A549 (cell line): ENCODE data around the gene PIEZO2. TPM values are rescaled to one million over a fixed set of nuclear protein-coding genes. Genes with fewer than 3 reads are reported as not detected.

Experiments used
- ATAC-seq, 2 experiments: fragments of 200-7000 bp in 1 of 2; fragments of >200 bp in 1 of 2; cut with Nextera tagmentation in 1 of 2; cut with Tn5 transposase in 1 of 2; 3 replicates each; pipeline versions ENCODE4 v1.8.0 to v1.9.1; 2018 to 2020; ENCODE audit warnings: mild to moderate bottlenecking in 1 of 2, moderate library complexity in 1 of 2
- CTCF ChIA-PET: fragments of 300-600 bp; sonication (Branson Sonifier 250); formaldehyde crosslinking; extraction: SDS; loops from one replicate; lab custom pipeline; 2021; ENCODE audit warnings: antibody characterized with exemption, inconsistent platforms; lab: Yijun Ruan, JAX
- POLR2A ChIA-PET: fragments of 350-600 bp; formaldehyde crosslinking; extraction: SDS; loops from one replicate; lab custom pipeline; 2021; ENCODE audit warnings: antibody characterized with exemption, inconsistent platforms; lab: Yijun Ruan, JAX
- DNase-seq, 2 experiments: peaks; one replicate each; pipeline versions ENCODE4 v3.0.0 to v3.0.0-alpha.2; 2011 to 2016; ENCODE audit warnings: low read depth in 1 of 2, low spot score in 1 of 2
- FAIRE-seq: peaks from 2 replicates; lab custom pipeline; 2011; peaks lifted over from hg19 to GRCh38; lab: Jason Lieb, UNC
- H3K27ac ChIP-seq, 2 experiments: fragments of >200 bp; sonication (Bioruptor Twin); formaldehyde crosslinking; 3 replicates each; pipeline ENCODE4 v1.5.1; 2016 to 2017
- H3K4me1 ChIP-seq: fragments of >200 bp; sonication (Bioruptor Twin); formaldehyde crosslinking; 3 replicates; pipeline ENCODE4 v1.6.1; 2016
- H3K4me2 ChIP-seq: fragments of >200 bp; sonication (Bioruptor Twin); formaldehyde crosslinking; 3 replicates; pipeline ENCODE4 v1.6.1; 2016
- H3K4me3 ChIP-seq: fragments of >200 bp; sonication (Bioruptor Twin); formaldehyde crosslinking; 3 replicates; pipeline ENCODE4 v1.5.1; 2016
- H3K9me3 ChIP-seq: fragments of >200 bp; sonication (Bioruptor Twin); formaldehyde crosslinking; 3 replicates; pipeline ENCODE4 v1.6.1; 2016
- BCL3 ChIP-seq: fragments of >200 bp; sonication (Bioruptor Twin); formaldehyde crosslinking; IDR thresholded peaks from 3 replicates; pipeline ENCODE4 v1.6.1; 2016
- CBX8 ChIP-seq: fragments of 200-600 bp; sonication (generic); IDR thresholded peaks from 2 replicates; pipeline ENCODE4 v1.6.1; 2016
- CEBPB ChIP-seq, 2 experiments: fragments of >200 bp in 1 of 2; sonication (Bioruptor Twin) in 1 of 2; formaldehyde crosslinking in 1 of 2; IDR thresholded peaks; 2 replicates each; pipeline ENCODE4 v1.6.1; 2012 to 2016
- E2F6 ChIP-seq: IDR thresholded peaks from 2 replicates; pipeline ENCODE4 v1.6.1; 2012; ENCODE audit warnings: low read depth, borderline replicate concordance
- EHF ChIP-seq: fragments of 250-450 bp; sonication (Bioruptor Pico); IDR thresholded peaks from 2 replicates; pipeline ENCODE4 v1.5.0; 2020; ENCODE audit warnings: mild to moderate bottlenecking
- ELK1 ChIP-seq: fragments of 150-350 bp; IDR thresholded peaks from 2 replicates; pipeline ENCODE4 v1.6.1; 2014; ENCODE audit warnings: low read depth, mild to moderate bottlenecking, low read length
- EP300 ChIP-seq, 2 experiments: fragments of >200 bp; sonication (Bioruptor Twin); formaldehyde crosslinking; IDR thresholded peaks; 2 replicates in 1 of 2; 3 replicates in 1 of 2; pipeline ENCODE4 v1.6.1; 2016 to 2017
- FOSB ChIP-seq: fragments of 250-450 bp; sonication (Bioruptor Pico); IDR thresholded peaks from 2 replicates; pipeline ENCODE4 v1.5.0; 2020; ENCODE audit warnings: mild to moderate bottlenecking, moderate library complexity
- FOSL2 ChIP-seq, 2 experiments: fragments of 450-650 bp in 1 of 2; fragments of >200 bp in 1 of 2; sonication (Bioruptor Twin) in 1 of 2; formaldehyde crosslinking; IDR thresholded peaks; 2 replicates each; pipeline versions ENCODE4 v1.5.0 to v1.6.1; 2016 to 2020; ENCODE audit warnings: mild to moderate bottlenecking in 1 of 2, moderate library complexity in 1 of 2
- GATA3 ChIP-seq: IDR thresholded peaks from 2 replicates; pipeline ENCODE4 v1.6.1; 2012; ENCODE audit warnings: borderline replicate concordance
- HES2 ChIP-seq: fragments of >200 bp; sonication (Bioruptor Twin); formaldehyde crosslinking; IDR thresholded peaks from 2 replicates; pipeline ENCODE4 v1.6.1; 2016
- HEYL ChIP-seq: fragments of 250-450 bp; sonication (Bioruptor Pico); IDR thresholded peaks from 2 replicates; pipeline ENCODE4 v1.8.0; 2021; ENCODE audit warnings: mild to moderate bottlenecking, moderate library complexity
- HMGXB4 ChIP-seq: fragments of 250-450 bp; sonication (Bioruptor Pico); IDR thresholded peaks from 2 replicates; pipeline ENCODE4 v1.5.0; 2021; ENCODE audit warnings: mild to moderate bottlenecking, moderate library complexity, borderline replicate concordance
- JUNB ChIP-seq: fragments of >200 bp; sonication (Bioruptor Twin); formaldehyde crosslinking; IDR thresholded peaks from 2 replicates; pipeline ENCODE4 v1.6.1; 2016
- MAFK ChIP-seq: fragments of 450-650 bp; IDR thresholded peaks from 2 replicates; pipeline ENCODE4 v1.6.1; 2014; ENCODE audit not compliant: partially characterized antibody
- MYC ChIP-seq: IDR thresholded peaks from 2 replicates; pipeline ENCODE4 v1.6.1; 2012; ENCODE audit warnings: mild to moderate bottlenecking, inconsistent platforms, low read length, improper control_type of control experiment, borderline replicate concordance
- RAD21 ChIP-seq, 2 experiments: fragments of >200 bp in 1 of 2; sonication (Bioruptor Twin) in 1 of 2; formaldehyde crosslinking in 1 of 2; IDR thresholded peaks in 1 of 2; conservative IDR thresholded peaks in 1 of 2; 2 replicates in 1 of 2; 3 replicates in 1 of 2; pipeline ENCODE4 v1.6.1; 2012 to 2018; ENCODE audit warnings: inconsistent platforms in 1 of 2
- RARB ChIP-seq: fragments of 250-450 bp; sonication (Bioruptor Pico); IDR thresholded peaks from 2 replicates; pipeline ENCODE4 v1.8.0; 2021; ENCODE audit warnings: mild to moderate bottlenecking, moderate library complexity
- TP53 ChIP-seq: fragments of 250-450 bp; sonication (Bioruptor Pico); IDR thresholded peaks from 2 replicates; pipeline ENCODE4 v1.5.0; 2021; ENCODE audit warnings: mild to moderate bottlenecking, moderate library complexity
- USF2 ChIP-seq: fragments of 450-650 bp; IDR thresholded peaks from 2 replicates; pipeline ENCODE4 v1.6.1; 2014; ENCODE audit warnings: antibody characterized with exemption
- ZC3H11A ChIP-seq: fragments of 450-650 bp; IDR thresholded peaks from 2 replicates; pipeline ENCODE4 v1.6.1; 2014; ENCODE audit warnings: antibody characterized with exemption, mild to moderate bottlenecking
- ZFP36 ChIP-seq: fragments of 450-650 bp; IDR thresholded peaks from 2 replicates; pipeline ENCODE4 v1.6.1; 2014; ENCODE audit warnings: borderline replicate concordance; ENCODE audit not compliant: partially characterized antibody
- ZNF302 ChIP-seq: fragments of 250-450 bp; sonication (Bioruptor Pico); IDR thresholded peaks from 2 replicates; pipeline ENCODE4 v1.9.0; 2021; ENCODE audit warnings: inconsistent platforms, mild to moderate bottlenecking, moderate library complexity
- ZSCAN20 ChIP-seq: fragments of 250-450 bp; sonication (Bioruptor Pico); IDR thresholded peaks from 2 replicates; pipeline ENCODE4 v1.8.0; 2022; ENCODE audit warnings: mild to moderate bottlenecking, moderate library complexity
- WGBS: methylation state at CpG from one replicate; pipeline ENCODE4 v1.1.6; 2017; ENCODE audit errors: missing lambda C conversion rate; 5-methylcytosine and 5-hydroxymethylcytosine counted together
- polyA plus RNA-seq, 4 experiments: library from polyadenylated mRNA; depleted of rRNA in 3 of 4; stranded (reverse); fragments of >200 nt; fragmentation: RNase III in 1 of 4; extraction: RNeasy Plus Mini Kit Qiagen cat#74134 plus additional on column Dnase treatment in 1 of 4; gene quantifications; 2 replicates in 3 of 4; 3 replicates in 1 of 4; pipeline ENCODE4 v1.2.3, GENCODE V29; 2011 to 2017

Gene PIEZO2
- polyA plus RNA-seq, 2 of the 4 experiments (the other 2 are of a cell fraction) = 0.80 to 1.6 TPM

- Histone ChIP-seq H3K4me1 (peaks cover 21% of the 10 kb centered on the region), H3K27ac (no peak overlapping the region), H3K9me3 (no peaks in the 10 kb centered on the region), H3K4me2 (no peak overlapping the region; the same call in 2 of the 3 replicates), H3K4me3 (no peak overlapping the region)
- FAIRE-seq = no peak
- ChIA-PET CTCF (no interaction called here), POLR2A (no interaction called here)
- TF ChIP-seq E2F6 (no peak), HMGXB4 (no peak), JUNB (no peak), FOSB (CRISPR knock-in tag) (no peak), HEYL (no peak), ZFP36 (no peak), BCL3 (no peak), TP53 (CRISPR knock-in tag) (no peak), ZSCAN20 (CRISPR knock-in tag) (no peak), CBX8 (no peak)
- DNase-seq = no peak
- WGBS = 5% methylated on average over 1 of the region's 1 CpG
- no peak for ATAC-seq
These were observed 25.3 kb downstream of the PIEZO2 start for GRCh38 chr18:11124054-11124453.

GRCh38 chr18:11121443-11121849 lies 27.9 kb downstream of the PIEZO2 start:
- ATAC-seq (no peak), FAIRE-seq (no peak), DNase-seq (peak in 1 of 2 experiments; percentile 5)
- Histone ChIP-seq H3K4me3 (no peak overlapping the region), H3K4me2 (peak overlapping the region; percentile 21), H3K9me3 (no peaks in the 10 kb centered on the region), H3K4me1 (peaks cover 34% of the 10 kb centered on the region), H3K27ac (peak overlapping the region; percentile 65 to 81)
- TF ChIP-seq RARB = no peak
- ChIA-PET CTCF (no interaction called here), POLR2A (no interaction called here)
- WGBS = 0% methylated on average over 2 of the region's 2 CpGs

- ATAC-seq = peak; percentile 43 to 64; a peak in 4 of 6 replicates
- Histone ChIP-seq H3K4me2 (peak overlapping the region; percentile 65), H3K27ac (peak overlapping the region; percentile 66 to 81), H3K9me3 (no peaks in the 10 kb centered on the region), H3K4me3 (no peak overlapping the region), H3K4me1 (peaks cover 42% of the 10 kb centered on the region)
- WGBS = 2% methylated on average over 5 of the region's 5 CpGs
- peak; percentile 6 to 44 for DNase-seq
- CTCF ChIA-PET = no interaction called here
- FAIRE-seq = no peak
- POLR2A ChIA-PET = no interaction called here
- no peak for TF ChIP-seq MYC
- peak; percentile 67 for TF ChIP-seq HES2
- peak; percentile 62 to 80; a peak in 3 of 5 replicates for TF ChIP-seq EP300 (IDR thresholded peaks at IDR 0.05)
- TF ChIP-seq ZC3H11A = no peak
- peak; percentile 89 for TF ChIP-seq GATA3
- no peak for TF ChIP-seq ELK1
- 0 out of 3 replicates have a peak, but pooled peaks have one; percentile 40 for TF ChIP-seq BCL3
- TF ChIP-seq RAD21 (conservative IDR thresholded peaks at IDR 0.05 in 1 of 2, IDR thresholded peaks at IDR 0.05 in 1 of 2) = no peak
- peak; percentile 85 to 93 for TF ChIP-seq CEBPB (IDR thresholded peaks at IDR 0.05)
- TF ChIP-seq RARB = no peak
- no peak for TF ChIP-seq USF2
- TF ChIP-seq TP53 (CRISPR knock-in tag) = no peak
- no peak for TF ChIP-seq ZNF302 (CRISPR knock-in tag)
- TF ChIP-seq ZSCAN20 (CRISPR knock-in tag) = no peak
- TF ChIP-seq E2F6 = no peak
- no peak for TF ChIP-seq FOSL2 (IDR thresholded peaks at IDR 0.05)
- TF ChIP-seq FOSL2 (CRISPR knock-in tag; IDR thresholded peaks at IDR 0.05) = 0 out of 2 replicates have a peak, but pooled peaks have one; percentile 15
- no peak for TF ChIP-seq CBX8
- TF ChIP-seq EHF = no peak
- TF ChIP-seq MAFK = peak; percentile 13
These were observed 29.3 kb downstream of the PIEZO2 start for GRCh38 chr18:11119959-11120587.
